CD4-positive, alpha-beta T cell treated with Interleukin-4 for 1 hour (primary cell): ENCODE data around the gene DNLZ.

Experiments
- DNase-seq, 2 donors: peaks; one replicate each; pipeline ENCODE4 v3.0.0-alpha.2; 2020 to 2022

Gene DNLZ

DNA sequence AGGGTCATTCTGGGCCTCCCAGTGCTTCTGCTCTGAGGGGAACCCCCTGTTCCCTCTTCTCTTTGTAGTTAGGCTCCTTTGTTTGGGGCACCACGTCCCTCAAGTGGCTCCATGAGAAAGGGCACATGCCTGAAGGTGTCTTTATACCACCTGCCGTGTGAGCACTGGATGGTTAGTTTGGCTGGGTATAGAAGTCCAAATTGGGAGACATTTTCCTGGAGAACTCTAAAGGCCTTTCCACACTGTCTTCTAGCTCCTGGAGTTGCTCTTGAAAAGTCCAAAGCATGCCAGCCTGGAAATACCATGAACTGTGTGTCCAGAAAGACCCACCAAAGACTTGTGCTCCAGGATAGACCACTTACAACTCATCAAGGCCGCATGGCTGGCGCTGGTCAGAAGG lies 48.6 kb downstream of the DNLZ start:
- DNase-seq, result no peak

GRCh38 chr9:136314056-136314416 lies 49.5 kb downstream of the DNLZ start:
- DNase-seq, result no peak

DNA sequence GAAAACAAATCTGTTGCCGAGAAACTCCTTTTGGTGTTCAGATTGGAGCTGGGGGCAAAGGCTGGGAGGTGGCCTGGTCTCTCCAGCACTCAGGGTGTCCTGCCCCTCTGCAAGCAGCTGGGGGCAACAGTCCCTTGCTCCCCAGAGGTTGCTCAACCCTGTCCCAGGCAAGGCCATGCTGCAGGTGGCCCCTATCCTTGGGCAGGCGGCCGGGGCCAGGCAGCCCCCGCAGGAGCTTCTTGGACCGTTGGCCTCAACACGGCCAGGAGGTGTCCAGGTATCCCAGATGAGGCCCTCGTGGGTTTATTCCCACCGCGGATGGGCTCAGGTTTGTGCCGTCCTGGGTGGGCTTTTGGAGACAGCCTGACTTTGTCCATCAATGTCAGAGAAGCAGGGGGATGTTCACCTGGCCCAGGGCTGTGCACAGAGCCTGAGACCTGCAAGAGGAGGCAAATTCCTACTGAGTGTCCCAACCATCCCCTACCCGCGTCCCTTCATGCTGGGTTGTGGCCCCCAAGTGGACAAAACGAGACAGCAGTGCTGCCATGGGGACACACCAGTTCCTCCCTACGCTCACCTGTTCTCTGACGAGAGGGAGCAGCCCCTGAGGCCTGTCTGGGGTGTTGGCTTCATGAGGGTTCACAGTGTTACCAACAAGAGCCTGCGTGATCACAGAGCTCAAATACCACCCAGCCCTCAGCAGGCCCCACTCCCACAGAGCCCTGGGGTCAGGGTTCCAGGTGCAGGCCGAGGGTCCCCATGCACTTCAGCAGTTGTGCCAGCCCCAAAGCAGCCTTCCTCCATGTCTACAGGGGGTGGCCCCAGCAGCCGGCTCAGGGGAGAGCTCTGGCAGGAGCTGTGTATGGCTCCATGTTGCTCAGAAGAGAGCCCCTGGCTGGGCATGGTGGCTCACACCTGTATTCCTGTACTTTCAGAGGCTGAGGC lies 50.2 kb downstream of the DNLZ start:
- no peak for DNase-seq

DNA sequence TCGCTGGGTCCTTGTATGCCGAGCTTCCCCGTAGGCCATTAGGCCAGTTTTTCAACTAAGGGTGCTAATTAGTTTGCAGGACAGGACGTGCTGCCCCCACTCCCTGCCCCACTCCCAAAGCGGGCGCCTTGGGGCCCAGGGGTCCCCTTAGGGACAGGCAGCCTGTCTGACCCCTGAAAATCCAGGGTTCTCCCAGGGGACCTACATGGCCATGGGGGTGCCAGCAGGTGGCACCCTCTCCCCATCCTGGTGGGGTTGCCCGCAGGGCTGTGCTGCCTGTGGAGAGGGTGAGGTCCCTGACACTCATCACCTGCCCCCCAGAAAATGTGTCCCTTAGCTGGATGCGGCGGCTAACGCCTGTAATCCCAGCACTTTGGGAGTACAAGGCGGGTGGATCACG lies 51.1 kb downstream of the DNLZ start:
- DNase-seq, result peak; percentile 36 to 46

DNA sequence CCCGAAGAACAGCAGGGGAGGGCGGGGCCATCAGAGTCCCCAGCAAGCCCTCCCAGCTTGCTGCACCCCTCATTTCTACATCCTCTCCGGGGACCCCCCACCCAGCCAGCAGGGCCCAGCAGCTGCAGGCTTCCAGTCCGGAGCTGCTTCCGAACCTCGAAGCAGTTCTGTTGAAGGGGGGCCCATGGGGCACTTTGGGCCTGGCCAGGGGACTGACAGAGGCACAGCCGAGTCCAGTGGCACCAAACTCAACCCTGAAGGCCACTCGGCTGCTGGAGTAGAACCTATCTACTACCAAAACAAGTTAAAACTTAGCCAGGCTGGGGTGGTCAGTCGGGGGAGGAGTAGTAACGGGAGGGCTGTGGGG lies 51.6 kb downstream of the DNLZ start:
- DNase-seq, result no peak

DNA sequence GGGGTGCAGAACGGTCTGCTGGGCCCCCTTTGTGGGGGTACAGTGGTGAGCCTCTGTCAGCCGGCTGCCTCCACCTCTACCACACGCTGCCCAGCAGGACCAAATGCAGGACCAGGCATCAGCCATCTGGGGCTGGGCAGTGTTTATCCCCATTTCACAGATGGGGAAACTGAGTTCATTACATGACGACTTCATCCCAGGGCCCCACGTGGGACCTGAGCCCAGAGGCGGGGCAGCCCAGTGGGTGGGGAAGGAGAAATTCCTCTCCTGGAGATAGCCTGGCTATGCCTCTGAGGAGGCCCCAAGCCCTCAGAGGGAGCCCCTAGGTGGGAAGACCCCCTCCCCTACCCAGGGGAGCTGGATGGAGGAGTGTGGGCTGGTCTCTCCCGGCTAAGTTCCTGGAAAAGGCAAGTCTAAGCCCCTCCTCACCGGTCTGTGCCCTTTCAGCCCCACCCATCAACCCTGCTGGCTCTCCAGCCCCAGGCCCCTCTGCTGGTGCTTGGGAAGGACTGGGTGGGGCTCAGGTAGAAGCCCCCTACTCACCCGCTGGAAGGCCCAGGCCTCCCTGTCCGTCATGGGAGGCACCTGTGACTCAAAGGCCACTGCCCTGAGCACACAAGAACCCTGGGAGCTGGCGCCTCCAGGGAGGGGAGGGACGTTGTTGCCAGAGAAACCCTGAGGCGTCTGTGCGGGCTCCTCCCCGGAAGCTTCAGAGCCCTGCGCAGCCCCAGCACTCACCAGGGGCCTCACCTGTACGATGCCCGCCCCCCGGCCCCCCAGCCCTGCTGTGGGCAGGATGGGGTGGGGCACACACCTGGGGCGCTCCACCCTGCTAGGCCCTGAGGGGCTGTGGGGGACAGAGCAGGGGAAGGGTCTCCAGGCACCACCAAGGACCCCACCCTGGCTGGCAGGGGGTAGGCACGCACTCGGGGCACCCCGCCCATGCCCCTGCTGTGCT lies 52.2 kb downstream of the DNLZ start:
- DNase-seq, result no peak

DNA sequence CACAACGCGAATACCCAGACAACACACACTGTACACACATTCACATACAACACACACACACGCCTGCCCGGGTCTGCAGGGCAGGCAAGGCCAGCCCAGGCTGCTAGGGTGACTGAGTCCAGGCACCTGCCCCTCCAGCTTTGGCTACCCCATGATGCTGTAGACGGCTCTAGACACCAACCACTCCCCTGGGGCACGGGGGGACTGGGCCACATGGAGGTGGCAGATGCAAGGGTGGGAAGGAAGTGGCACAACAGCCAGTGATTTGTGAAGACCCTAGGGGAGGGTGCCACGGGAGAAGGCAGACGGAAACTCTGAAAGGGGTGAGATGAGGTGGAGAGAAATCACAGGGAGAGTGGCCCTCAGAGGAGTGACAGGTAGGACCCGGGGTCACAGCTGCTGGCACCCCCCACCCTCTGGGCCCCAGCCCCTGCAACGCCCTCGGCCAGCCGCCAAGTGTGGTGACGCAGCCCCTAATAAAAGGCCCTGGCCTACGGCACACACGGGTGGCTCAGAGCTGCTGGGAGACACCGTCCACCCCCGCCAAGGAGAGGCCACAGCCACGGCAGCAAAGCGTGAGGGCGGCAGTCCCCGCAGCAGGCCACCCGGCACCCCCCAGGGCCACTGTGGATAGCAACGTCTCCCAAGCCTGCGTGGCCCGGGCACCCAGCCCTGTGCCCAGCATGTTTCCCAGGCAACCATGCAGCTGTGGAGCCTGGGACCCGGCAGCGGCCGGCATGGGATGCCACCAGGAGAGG lies 53.1 kb downstream of the DNLZ start:
- no peak for DNase-seq

DNA sequence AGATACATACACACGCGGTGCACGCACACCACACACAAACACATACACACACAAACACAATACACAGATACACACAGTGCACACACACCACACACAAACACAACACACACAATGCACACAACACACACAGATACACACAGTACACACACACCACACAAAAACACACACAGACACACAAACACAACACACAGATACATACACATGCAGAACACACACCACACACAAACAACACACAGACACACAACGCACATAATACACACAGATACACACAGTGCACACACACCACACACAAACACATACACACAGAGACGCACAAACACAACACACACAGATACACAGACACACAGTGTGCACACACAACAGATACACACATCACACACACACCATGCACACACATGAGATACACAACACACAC lies 53.7 kb downstream of the DNLZ start:
- no peak for DNase-seq
